ENCODE results near the gene ENOX1. TPM values are rescaled to one million over a fixed set of nuclear protein-coding genes. Genes with fewer than 3 reads are reported as not detected.
A peak's percentile ranks its signal among the peaks of the same experiment; 100 is the strongest.

The ENOX1 gene
- total and polyA plus RNA-seq, 9 donors: 10.1 to 17.5 (median 12.2) TPM

DNA sequence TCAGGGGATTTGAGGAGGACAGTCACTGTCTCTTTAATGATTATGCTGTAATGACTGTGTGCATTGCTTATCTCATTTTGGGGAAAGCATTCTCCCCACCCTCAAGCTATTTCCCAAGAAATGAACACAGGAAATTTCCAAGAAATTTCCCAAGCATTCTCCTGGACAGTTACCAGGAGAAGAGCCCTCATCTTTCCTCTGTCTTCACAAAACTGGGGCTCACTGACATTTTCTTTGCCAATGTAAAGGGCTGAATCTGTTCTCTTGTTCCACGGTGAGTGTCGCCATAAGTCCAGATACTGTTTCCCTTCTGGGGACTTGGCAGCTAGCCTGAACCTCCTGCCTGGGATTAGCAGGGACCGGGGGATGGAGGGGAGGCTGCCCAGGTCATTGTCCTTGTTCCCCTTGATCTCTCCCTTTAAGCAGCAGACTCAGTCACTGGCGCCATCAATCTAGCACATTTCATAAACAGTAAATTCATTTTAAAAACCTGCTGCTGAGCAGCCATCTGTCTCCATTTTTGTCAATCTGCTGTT lies 590.6 kb downstream of the ENOX1 start:
- peak; percentile 86 for DNase-seq
- H3K27me3 ChIP-seq (ENCODE audit: control insufficient read depth, insufficient read depth, low read length): no peaks in the 10 kb centered on the region
- H3K9me3 ChIP-seq (replicated peaks; ENCODE audit: control insufficient read depth, low read depth, low read length): no peaks in the 10 kb centered on the region
- H3K4me1 ChIP-seq (ENCODE audit: control insufficient read depth, insufficient read depth, low read length): peaks cover 11% of the 10 kb centered on the region
- H3K4me3 ChIP-seq (ENCODE audit: low read length): no peak overlapping the region
- no peaks in the 10 kb centered on the region for H3K36me3 ChIP-seq (ENCODE audit: control insufficient read depth, insufficient read depth, low read length)
- no CpG with 5 or more reads among the region's 4 CpGs for WGBS (ENCODE audit: insufficient coverage)
- H3K27ac ChIP-seq (ENCODE audit: low read length): no peak overlapping the region

DNA sequence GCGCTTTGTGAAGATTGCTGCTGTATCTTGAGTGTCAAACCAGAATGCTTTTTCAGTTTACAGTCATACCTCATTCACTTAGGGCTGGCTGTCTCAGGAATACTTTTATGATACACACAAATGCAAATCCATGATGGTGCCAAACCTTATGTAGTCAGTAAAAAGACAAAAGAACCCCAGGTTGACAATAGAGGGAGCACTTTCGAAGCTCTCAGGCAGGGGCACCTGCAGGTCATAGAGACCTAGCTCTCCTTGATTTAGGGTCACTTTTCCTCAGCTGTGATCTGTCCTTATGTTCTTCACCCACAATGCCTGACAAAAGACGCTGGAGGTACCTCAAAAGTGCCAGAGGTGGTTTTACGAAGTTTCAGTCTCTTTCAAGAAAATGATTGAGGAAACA lies 591.2 kb downstream of the ENOX1 start:
- H3K27ac ChIP-seq (ENCODE audit: low read length): no peak overlapping the region
- H3K9me3 ChIP-seq (replicated peaks; ENCODE audit: control insufficient read depth, low read depth, low read length): no peaks in the 10 kb centered on the region
- DNase-seq: no peak
- H3K4me1 ChIP-seq (ENCODE audit: control insufficient read depth, insufficient read depth, low read length): peaks cover 11% of the 10 kb centered on the region
- no peak overlapping the region for H3K4me3 ChIP-seq (ENCODE audit: low read length)
- H3K36me3 ChIP-seq (ENCODE audit: control insufficient read depth, insufficient read depth, low read length): no peaks in the 10 kb centered on the region
- 50% methylated on average over 1 of the region's 4 CpGs for WGBS (ENCODE audit: insufficient coverage)
- H3K27me3 ChIP-seq (ENCODE audit: control insufficient read depth, insufficient read depth, low read length): no peaks in the 10 kb centered on the region

DNA sequence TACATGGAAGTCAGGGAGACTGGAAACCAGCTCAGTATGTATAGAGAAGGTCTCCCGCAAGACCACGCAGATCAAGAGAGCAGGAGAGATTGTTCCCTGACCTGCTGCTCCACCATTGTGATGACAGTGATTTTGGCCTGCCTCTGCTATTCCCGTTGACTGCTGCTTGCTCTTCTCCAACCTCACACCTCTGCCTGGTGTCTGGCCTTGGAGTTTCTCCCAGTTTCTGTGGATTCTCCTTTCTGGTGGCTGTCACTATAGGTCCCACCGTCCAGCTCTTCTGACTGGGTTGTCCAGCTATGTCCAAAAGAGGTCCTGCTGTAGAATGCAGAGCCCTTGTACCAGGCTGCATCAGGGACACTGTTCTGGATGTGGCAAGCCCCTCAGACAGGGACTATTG lies 591.7 kb downstream of the ENOX1 start:
- DNase-seq: no peak
- Histone ChIP-seq H3K4me3 (ENCODE audit: low read length) (no peak overlapping the region), H3K9me3 (replicated peaks; ENCODE audit: control insufficient read depth, low read depth, low read length) (no peaks in the 10 kb centered on the region), H3K4me1 (ENCODE audit: control insufficient read depth, insufficient read depth, low read length) (peaks cover 11% of the 10 kb centered on the region), H3K27me3 (ENCODE audit: control insufficient read depth, insufficient read depth, low read length) (no peaks in the 10 kb centered on the region), H3K27ac (ENCODE audit: low read length) (no peak overlapping the region), H3K36me3 (ENCODE audit: control insufficient read depth, insufficient read depth, low read length) (no peaks in the 10 kb centered on the region)
- 62% methylated on average over 4 of the region's 4 CpGs for WGBS (ENCODE audit: insufficient coverage)

DNA sequence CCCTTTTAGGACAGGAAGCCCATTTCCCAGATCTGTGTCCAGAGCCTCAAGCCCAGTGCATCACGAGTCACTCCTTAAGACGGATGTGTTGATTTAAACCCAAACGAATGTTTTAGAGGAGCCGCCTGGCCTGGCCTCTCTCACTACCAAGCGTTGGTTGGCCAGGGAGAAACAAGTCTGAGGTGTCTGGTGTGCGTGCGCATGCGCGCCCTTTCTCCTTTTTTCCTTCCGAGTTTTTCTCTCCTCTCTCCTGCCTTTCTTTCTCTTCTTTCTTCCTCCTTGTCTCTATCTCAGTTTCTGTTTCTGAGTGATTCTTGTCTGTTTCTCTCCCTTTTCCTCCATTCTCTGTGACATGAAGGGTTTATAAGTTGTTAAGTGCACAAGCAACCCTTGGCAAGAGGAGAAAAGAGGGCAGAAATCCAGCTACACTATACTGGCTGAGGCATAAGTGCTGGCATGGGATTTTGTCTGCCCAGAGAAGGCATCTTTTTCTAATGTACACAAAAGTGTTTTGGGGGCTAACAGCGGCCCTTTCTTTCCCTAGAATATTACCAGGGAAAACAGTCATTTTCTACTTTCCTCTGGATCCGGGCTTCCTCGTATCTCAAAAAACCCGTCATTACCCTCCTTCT lies 592.9 kb downstream of the ENOX1 start:
- H3K36me3 ChIP-seq (ENCODE audit: control insufficient read depth, insufficient read depth, low read length): no peaks in the 10 kb centered on the region
- no peaks in the 10 kb centered on the region for H3K9me3 ChIP-seq (replicated peaks; ENCODE audit: control insufficient read depth, low read depth, low read length)
- DNase-seq: no peak
- no peak overlapping the region for H3K4me3 ChIP-seq (ENCODE audit: low read length)
- no peaks in the 10 kb centered on the region for H3K27me3 ChIP-seq (ENCODE audit: control insufficient read depth, insufficient read depth, low read length)
- peaks cover 11% of the 10 kb centered on the region for H3K4me1 ChIP-seq (ENCODE audit: control insufficient read depth, insufficient read depth, low read length)
- 89% methylated on average over 8 of the region's 14 CpGs for WGBS (ENCODE audit: insufficient coverage)
- H3K27ac ChIP-seq (ENCODE audit: low read length): no peak overlapping the region

DNA sequence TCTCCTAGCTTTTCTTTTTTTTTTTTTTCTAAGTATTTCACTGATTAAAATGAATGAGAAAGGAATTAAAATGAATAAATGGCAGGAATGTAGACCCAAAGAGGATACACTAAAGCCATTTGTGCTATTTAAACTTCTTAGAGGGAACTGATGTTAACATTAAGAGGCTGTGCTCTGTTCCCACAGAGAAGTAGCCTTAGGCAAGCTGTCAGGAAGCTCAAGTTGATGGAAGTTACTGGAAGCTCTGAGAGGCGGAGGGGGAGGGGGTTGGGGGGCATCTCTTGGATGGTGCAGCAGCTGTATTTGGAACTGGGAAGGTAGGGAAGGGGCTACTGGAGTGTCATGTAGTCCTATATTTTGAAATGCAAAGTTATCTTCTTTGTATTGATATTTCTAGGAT lies 595.2 kb downstream of the ENOX1 start:
- Histone ChIP-seq H3K4me3 (ENCODE audit: low read length) (no peak overlapping the region), H3K4me1 (ENCODE audit: control insufficient read depth, insufficient read depth, low read length) (peaks cover 8% of the 10 kb centered on the region), H3K27me3 (ENCODE audit: control insufficient read depth, insufficient read depth, low read length) (no peaks in the 10 kb centered on the region), H3K9me3 (replicated peaks; ENCODE audit: control insufficient read depth, low read depth, low read length) (no peaks in the 10 kb centered on the region), H3K27ac (ENCODE audit: low read length) (no peak overlapping the region), H3K36me3 (ENCODE audit: control insufficient read depth, insufficient read depth, low read length) (no peaks in the 10 kb centered on the region)
- 100% methylated on average over 1 of the region's 1 CpG for WGBS (ENCODE audit: insufficient coverage)
- no peak for DNase-seq

DNA sequence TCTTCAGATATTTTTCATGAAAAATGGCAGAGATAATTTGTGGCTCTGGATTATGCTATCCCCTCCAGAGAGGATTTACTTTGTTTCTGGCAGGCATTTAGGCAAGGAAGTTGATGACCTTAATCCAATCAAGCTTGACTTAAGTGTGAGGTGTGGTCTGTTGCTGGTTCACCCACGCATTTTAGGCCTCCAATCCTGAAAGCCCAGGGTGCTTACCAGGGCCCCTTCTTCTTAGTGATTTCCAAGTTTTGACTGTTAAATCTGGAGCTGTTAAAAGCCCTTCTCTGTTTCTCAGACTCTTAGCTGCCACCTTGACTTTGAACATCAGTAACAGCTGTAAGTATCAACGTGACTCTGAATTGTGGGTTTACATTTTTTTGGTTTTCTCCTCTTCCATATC lies 601.5 kb downstream of the ENOX1 start:
- no peak for DNase-seq
- no peak overlapping the region for H3K4me3 ChIP-seq (ENCODE audit: low read length)
- no CpG with 5 or more reads among the region's 2 CpGs for WGBS (ENCODE audit: insufficient coverage)
- H3K27me3 ChIP-seq (ENCODE audit: control insufficient read depth, insufficient read depth, low read length): no peaks in the 10 kb centered on the region
- H3K4me1 ChIP-seq (ENCODE audit: control insufficient read depth, insufficient read depth, low read length): no peaks in the 10 kb centered on the region
- no peak overlapping the region for H3K27ac ChIP-seq (ENCODE audit: low read length)
- H3K36me3 ChIP-seq (ENCODE audit: control insufficient read depth, insufficient read depth, low read length): no peaks in the 10 kb centered on the region
- H3K9me3 ChIP-seq (replicated peaks; ENCODE audit: control insufficient read depth, low read depth, low read length): no peaks in the 10 kb centered on the region

DNA sequence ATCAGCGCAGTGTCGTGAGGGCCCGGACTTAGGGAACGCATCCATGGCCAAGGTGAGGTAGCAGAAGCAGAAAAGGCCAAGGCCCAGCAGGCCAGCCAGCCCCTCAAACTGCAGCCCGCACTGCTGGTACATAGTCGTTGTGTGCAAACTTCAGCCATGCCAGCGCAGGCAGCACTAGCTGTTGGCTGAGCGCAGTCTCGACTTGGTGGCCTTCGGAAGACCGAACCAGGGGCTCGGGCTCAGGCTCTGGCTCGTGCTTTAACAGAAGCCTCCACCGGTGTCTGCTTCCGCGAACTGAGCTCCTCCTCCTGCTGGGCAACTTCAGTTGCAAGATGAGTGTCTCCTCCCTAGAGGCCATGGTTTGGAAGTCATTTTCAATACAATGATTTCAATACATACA lies 605.9 kb downstream of the ENOX1 start:
- Histone ChIP-seq H3K4me1 (ENCODE audit: control insufficient read depth, insufficient read depth, low read length) (no peaks in the 10 kb centered on the region), H3K4me3 (ENCODE audit: low read length) (no peak overlapping the region), H3K27ac (ENCODE audit: low read length) (no peak overlapping the region), H3K9me3 (replicated peaks; ENCODE audit: control insufficient read depth, low read depth, low read length) (no peaks in the 10 kb centered on the region), H3K27me3 (ENCODE audit: control insufficient read depth, insufficient read depth, low read length) (no peaks in the 10 kb centered on the region), H3K36me3 (ENCODE audit: control insufficient read depth, insufficient read depth, low read length) (no peaks in the 10 kb centered on the region)
- DNase-seq: no peak
- 91% methylated on average over 16 of the region's 16 CpGs for WGBS (ENCODE audit: insufficient coverage)

DNA sequence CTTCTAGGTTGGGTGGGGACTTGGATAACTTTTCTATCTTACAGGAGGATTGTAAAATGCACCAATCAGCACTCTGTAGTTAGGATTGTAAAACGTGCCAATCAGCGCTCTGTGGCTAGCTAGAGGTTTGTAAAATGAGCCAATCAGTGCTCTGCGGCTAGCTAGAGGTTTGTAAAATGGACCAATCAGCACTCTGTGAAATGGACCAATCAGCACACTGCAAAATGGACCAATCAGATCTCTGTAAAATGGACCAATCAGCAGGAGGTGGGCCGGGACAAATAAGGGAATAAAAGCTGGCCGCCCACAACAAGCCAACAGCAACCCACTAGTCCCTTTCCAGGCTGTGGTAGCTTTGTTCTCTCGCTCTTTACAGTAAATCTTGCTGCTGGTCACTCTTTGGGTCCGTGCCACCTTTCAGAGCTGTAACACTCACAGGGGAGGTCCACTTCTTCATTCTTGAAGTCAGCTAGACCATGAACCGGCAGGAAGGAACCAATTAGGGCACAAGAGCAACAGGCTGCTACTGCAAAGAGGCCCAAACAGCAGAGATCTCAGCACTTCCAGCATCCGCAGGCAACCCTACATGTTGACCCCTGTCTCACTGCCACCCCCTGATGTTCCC lies 606.6 kb downstream of the ENOX1 start:
- Histone ChIP-seq H3K4me1 (ENCODE audit: control insufficient read depth, insufficient read depth, low read length) (no peaks in the 10 kb centered on the region), H3K27ac (ENCODE audit: low read length) (no peak overlapping the region), H3K9me3 (replicated peaks; ENCODE audit: control insufficient read depth, low read depth, low read length) (no peaks in the 10 kb centered on the region), H3K4me3 (ENCODE audit: low read length) (no peak overlapping the region), H3K27me3 (ENCODE audit: control insufficient read depth, insufficient read depth, low read length) (no peaks in the 10 kb centered on the region), H3K36me3 (ENCODE audit: control insufficient read depth, insufficient read depth, low read length) (no peaks in the 10 kb centered on the region)
- no peak for DNase-seq
- 84% methylated on average over 7 of the region's 9 CpGs for WGBS (ENCODE audit: insufficient coverage)

DNA sequence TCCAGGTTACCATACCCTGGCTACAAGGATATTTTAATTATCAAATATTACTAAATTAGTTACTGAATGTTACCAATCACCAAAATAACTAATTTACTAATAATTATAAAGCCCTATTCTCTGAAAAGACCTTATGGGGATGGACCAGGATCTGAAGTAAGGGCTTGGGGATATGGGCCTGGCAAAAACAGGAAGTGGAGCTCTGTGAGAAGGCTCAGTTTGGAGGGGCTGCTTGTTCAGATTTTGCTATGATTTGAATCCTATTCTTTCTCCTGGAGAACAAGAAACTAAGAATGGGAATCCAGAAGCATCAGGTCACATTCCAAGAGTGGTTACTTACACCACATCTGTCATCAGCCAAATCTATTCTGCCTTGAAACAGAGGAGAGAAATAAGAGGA lies 615.3 kb downstream of the ENOX1 start:
- H3K9me3 ChIP-seq (replicated peaks; ENCODE audit: control insufficient read depth, low read depth, low read length): no peaks in the 10 kb centered on the region
- H3K36me3 ChIP-seq (ENCODE audit: control insufficient read depth, insufficient read depth, low read length): no peaks in the 10 kb centered on the region
- no peaks in the 10 kb centered on the region for H3K27me3 ChIP-seq (ENCODE audit: control insufficient read depth, insufficient read depth, low read length)
- H3K4me1 ChIP-seq (ENCODE audit: control insufficient read depth, insufficient read depth, low read length): no peaks in the 10 kb centered on the region
- H3K27ac ChIP-seq (ENCODE audit: low read length): no peak overlapping the region
- DNase-seq: no peak
- no peak overlapping the region for H3K4me3 ChIP-seq (ENCODE audit: low read length)

DNA sequence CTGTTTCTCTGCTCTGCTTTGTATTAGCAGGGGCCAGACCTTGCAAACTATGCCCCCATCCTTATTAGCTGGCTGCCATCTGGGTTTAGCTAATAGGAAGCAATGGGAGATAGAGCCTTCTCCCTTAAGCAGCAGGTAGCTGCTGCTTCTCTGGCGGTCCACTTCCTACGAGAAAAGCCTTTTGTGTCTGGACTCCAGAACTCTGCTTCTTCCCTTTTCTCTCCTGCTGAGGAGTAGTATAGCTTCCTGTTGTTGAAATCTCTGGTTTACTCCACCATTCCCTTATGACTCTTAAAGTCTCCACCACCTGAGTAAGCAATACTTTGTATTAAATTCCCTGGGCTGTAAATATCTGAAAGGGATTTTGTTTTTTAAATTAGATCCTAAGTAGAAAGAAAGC lies 616.3 kb downstream of the ENOX1 start:
- no peaks in the 10 kb centered on the region for H3K36me3 ChIP-seq (ENCODE audit: control insufficient read depth, insufficient read depth, low read length)
- H3K9me3 ChIP-seq (replicated peaks; ENCODE audit: control insufficient read depth, low read depth, low read length): peaks cover 2% of the 10 kb centered on the region
- DNase-seq: peak; percentile 30
- H3K27ac ChIP-seq (ENCODE audit: low read length): no peak overlapping the region
- no peak overlapping the region for H3K4me3 ChIP-seq (ENCODE audit: low read length)
- no CpG with 5 or more reads among the region's 2 CpGs for WGBS (ENCODE audit: insufficient coverage)
- H3K27me3 ChIP-seq (ENCODE audit: control insufficient read depth, insufficient read depth, low read length): no peaks in the 10 kb centered on the region
- H3K4me1 ChIP-seq (ENCODE audit: control insufficient read depth, insufficient read depth, low read length): no peaks in the 10 kb centered on the region

All from muscle of leg (tissue), 11 donors.